Measurements from ENCODE around the gene ATF7. TPM values are rescaled to one million over a fixed set of nuclear protein-coding genes. Genes with fewer than 3 reads are reported as not detected.

ATF7 gene
- total and polyA plus RNA-seq, 2 of the 13 experiments (the other 11 are each of a cell fraction or from before 2014, with no cell fraction given) = 9.6 to 16.2 TPM

DNA sequence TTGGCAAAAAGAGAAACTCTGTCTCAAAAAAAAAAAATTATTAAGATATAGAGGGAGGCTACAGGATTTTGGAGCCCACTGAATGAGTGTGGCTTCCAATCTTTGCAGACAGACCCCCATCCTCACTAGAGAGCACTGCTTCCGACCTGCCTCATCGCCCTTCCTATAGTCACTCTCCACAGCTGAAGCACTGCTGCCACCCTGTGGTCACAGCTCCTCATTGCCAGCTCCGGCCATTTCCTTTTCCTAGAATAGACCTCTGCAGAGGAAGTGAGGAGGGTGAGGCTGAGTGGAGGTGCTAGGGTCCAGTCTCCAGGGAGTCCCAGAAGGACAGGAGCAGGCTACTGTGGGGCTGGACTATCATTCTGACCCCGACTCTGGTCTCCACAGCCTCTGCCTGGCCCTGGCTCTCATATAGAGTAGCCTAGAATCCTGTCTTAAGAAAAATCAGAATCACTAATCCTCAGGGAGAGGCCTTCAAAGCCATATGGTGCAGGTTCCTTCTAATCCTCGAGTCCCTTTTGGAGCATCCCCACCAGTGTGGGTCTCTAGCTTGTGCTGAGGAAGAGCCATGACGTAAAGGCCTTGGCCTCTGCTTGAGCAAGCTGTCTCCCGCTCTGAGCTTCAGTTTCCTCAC lies 117.5 kb downstream of the ATF7 start (continued):
- TF ChIP-seq EEA1 (CRISPR knock-in tag; IDR thresholded peaks at IDR 0.05; ENCODE audit: borderline replicate concordance) (no peak), ETV5 (CRISPR knock-in tag; IDR thresholded peaks at IDR 0.05; ENCODE audit: borderline replicate concordance) (peak; percentile 50; the same call in 1 of the 2 replicates), PHB2 (IDR thresholded peaks at IDR 0.05; ENCODE audit: partially characterized antibody) (no peak), SAP130 (CRISPR knock-in tag; IDR thresholded peaks at IDR 0.05; ENCODE audit: low read depth) (peak; percentile 40; the same call in 1 of the 2 replicates), MXD3 (CRISPR knock-in tag; IDR thresholded peaks at IDR 0.05) (no peak), PRDM4 (CRISPR knock-in tag; IDR thresholded peaks at IDR 0.05; ENCODE audit: borderline replicate concordance) (no peak), PHF20 (CRISPR knock-in tag; IDR thresholded peaks at IDR 0.05) (0 out of 2 replicates have a peak, but pooled peaks have one; percentile 25), TAF1 (CRISPR knock-in tag; IDR thresholded peaks at IDR 0.05) (no peak), ELF4 (CRISPR knock-in tag; IDR thresholded peaks at IDR 0.05; ENCODE audit: borderline replicate concordance) (no peak), PAWR (CRISPR knock-in tag; IDR thresholded peaks at IDR 0.05; ENCODE audit: borderline replicate concordance) (no peak), ZNF331 (CRISPR knock-in tag; IDR thresholded peaks at IDR 0.05) (no peak), SMAD3 (CRISPR knock-in tag; IDR thresholded peaks at IDR 0.05) (peak; percentile 46; the same call in 1 of the 2 replicates), ZSCAN22 (CRISPR knock-in tag; IDR thresholded peaks at IDR 0.05) (no peak), NR2F6 (IDR thresholded peaks at IDR 0.05) (no peak), NR2F6 (CRISPR knock-in tag; IDR thresholded peaks at IDR 0.05) (0 out of 2 replicates have a peak, but pooled peaks have one; percentile 22), HNRNPK (IDR thresholded peaks at IDR 0.05; ENCODE audit: low read depth, low read length, poor library complexity, severe bottlenecking) (no peak), NR2C2 (CRISPR knock-in tag; IDR thresholded peaks at IDR 0.05; ENCODE audit: borderline replicate concordance) (no peak), ZNF646 (CRISPR knock-in tag; IDR thresholded peaks at IDR 0.05) (no peak)

Measured in HepG2 (cell line).